GM11168 (cell line): ENCODE measurements around the gene MPC1.

ENCODE experiments used
- in situ Hi-C: fragments of 300-500 bp; cut with MboI; formaldehyde crosslinking; loops from one replicate; pipeline ENCODE4 v1.12.0; 2022; ENCODE audit warnings: low sequenced_read_pairs; ENCODE audit not compliant: unreplicated experiment

Gene MPC1

GRCh38 chr6:166382933-166383801 lies at the start of gene MPC1:
MPC1 (minus strand) TSS chr6:166382940; CDS start chr6:166382876, 64 bp downstream.
- in situ Hi-C loops, result loop anchor here (25.0 kb wide), 1 partner anchor 496 kb away; no protein-coding TSS in a partner anchor

GRCh38 chr6:166430269-166430668 lies 47.5 kb upstream of the MPC1 start:
- in situ Hi-C loops, result no loop called here

- in situ Hi-C loops, result no loop called here
These were observed 41.7 kb upstream of the MPC1 start for GRCh38 chr6:166424431-166424830.

- in situ Hi-C loops, result no loop called here
These were observed 41.0 kb upstream of the MPC1 start for GRCh38 chr6:166423781-166424180.

- in situ Hi-C loops, result no loop called here
These were observed 40.5 kb upstream of the MPC1 start for GRCh38 chr6:166423051-166423745.

- in situ Hi-C loops, result no loop called here
These were observed 39.6 kb upstream of the MPC1 start for GRCh38 chr6:166422201-166422940.

- in situ Hi-C loops, result no loop called here
These were observed 37.6 kb upstream of the MPC1 start for GRCh38 chr6:166420351-166420750.

- in situ Hi-C loops, result no loop called here
These were observed 37.0 kb upstream of the MPC1 start for GRCh38 chr6:166419717-166420116.

- in situ Hi-C loops, result no loop called here
These were observed 36.5 kb upstream of the MPC1 start for GRCh38 chr6:166419286-166419685.

- in situ Hi-C loops, result no loop called here
These were observed 36.0 kb upstream of the MPC1 start for GRCh38 chr6:166418691-166419143.

- in situ Hi-C loops, result no loop called here
These were observed 34.5 kb upstream of the MPC1 start for GRCh38 chr6:166417285-166417691.

- in situ Hi-C loops, result no loop called here
These were observed 33.1 kb upstream of the MPC1 start for GRCh38 chr6:166415833-166416347.

GRCh38 chr6:166415306-166415705 lies 32.6 kb upstream of the MPC1 start:
- in situ Hi-C loops, result no loop called here

GRCh38 chr6:166413491-166413951 lies 30.8 kb upstream of the MPC1 start:
- in situ Hi-C loops, result no loop called here

- in situ Hi-C loops, result no loop called here
These were observed 30.2 kb upstream of the MPC1 start for GRCh38 chr6:166412911-166413384.

- in situ Hi-C loops, result no loop called here
These were observed 29.6 kb upstream of the MPC1 start for GRCh38 chr6:166412156-166412910.

GRCh38 chr6:166411721-166412151 lies 29.0 kb upstream of the MPC1 start:
- in situ Hi-C loops, result no loop called here

- in situ Hi-C loops, result no loop called here
These were observed 28.5 kb upstream of the MPC1 start for GRCh38 chr6:166411271-166411670.

- in situ Hi-C loops, result no loop called here
These were observed 27.7 kb upstream of the MPC1 start for GRCh38 chr6:166410426-166410935.
